ENCODE results near the gene IPPK. TPM values are rescaled to one million over a fixed set of nuclear protein-coding genes. Genes with fewer than 3 reads are reported as not detected.
A peak's percentile ranks its signal among the peaks of the same experiment; 100 is the strongest.

Gene IPPK
- total RNA-seq, 1 experiment from 2014 or later, result 5.4 TPM

GRCh38 chr9:92718086-92719001 is 48.4 kb upstream of the IPPK start:
- no peak overlapping the region for H3K4me3 ChIP-seq (ENCODE audit: low read depth in 2 of 2, low read length in 2 of 2)
- DNase-seq (ENCODE audit: low read depth, low spot score) (no peak), ATAC-seq (no peak)
- in situ Hi-C loops (cut with HindIII; ENCODE audit: low pct_unique_long_range_greater_than_20kb, low sequenced_read_pairs) (no loop called here), intact Hi-C loops (cut with micrococcal nuclease; ENCODE audit: unreplicated experiment) (no loop called here)
- no peaks in the 10 kb centered on the region for H3K4me1 ChIP-seq (ENCODE audit: control insufficient read depth, insufficient read depth, low read length)
- ChIA-PET CTCF (no interaction called here), POLR2A (no interaction called here)
- TF ChIP-seq POLR2AphosphoS5 (IDR thresholded peaks at IDR 0.05; ENCODE audit: low read depth, low read length), result no peak
- TF ChIP-seq CTCF (IDR thresholded peaks at IDR 0.05), result no peak
- TF ChIP-seq, protein P1, sequence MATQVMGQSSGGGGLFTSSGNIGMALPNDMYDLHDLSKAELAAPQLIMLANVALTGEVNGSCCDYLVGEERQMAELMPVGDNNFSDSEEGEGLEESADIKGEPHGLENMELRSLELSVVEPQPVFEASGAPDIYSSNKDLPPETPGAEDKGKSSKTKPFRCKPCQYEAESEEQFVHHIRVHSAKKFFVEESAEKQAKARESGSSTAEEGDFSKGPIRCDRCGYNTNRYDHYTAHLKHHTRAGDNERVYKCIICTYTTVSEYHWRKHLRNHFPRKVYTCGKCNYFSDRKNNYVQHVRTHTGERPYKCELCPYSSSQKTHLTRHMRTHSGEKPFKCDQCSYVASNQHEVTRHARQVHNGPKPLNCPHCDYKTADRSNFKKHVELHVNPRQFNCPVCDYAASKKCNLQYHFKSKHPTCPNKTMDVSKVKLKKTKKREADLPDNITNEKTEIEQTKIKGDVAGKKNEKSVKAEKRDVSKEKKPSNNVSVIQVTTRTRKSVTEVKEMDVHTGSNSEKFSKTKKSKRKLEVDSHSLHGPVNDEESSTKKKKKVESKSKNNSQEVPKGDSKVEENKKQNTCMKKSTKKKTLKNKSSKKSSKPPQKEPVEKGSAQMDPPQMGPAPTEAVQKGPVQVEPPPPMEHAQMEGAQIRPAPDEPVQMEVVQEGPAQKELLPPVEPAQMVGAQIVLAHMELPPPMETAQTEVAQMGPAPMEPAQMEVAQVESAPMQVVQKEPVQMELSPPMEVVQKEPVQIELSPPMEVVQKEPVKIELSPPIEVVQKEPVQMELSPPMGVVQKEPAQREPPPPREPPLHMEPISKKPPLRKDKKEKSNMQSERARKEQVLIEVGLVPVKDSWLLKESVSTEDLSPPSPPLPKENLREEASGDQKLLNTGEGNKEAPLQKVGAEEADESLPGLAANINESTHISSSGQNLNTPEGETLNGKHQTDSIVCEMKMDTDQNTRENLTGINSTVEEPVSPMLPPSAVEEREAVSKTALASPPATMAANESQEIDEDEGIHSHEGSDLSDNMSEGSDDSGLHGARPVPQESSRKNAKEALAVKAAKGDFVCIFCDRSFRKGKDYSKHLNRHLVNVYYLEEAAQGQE (IDR thresholded peaks at IDR 0.05; ENCODE audit: insufficient read depth in 1 of 2, low read depth in 2 of 2, low read length in 1 of 2), result no peak
- TF ChIP-seq TCF7L2 (IDR thresholded peaks at IDR 0.05; ENCODE audit: low read depth, low read length), result no peak
- TF ChIP-seq SIN3A (IDR thresholded peaks at IDR 0.05; ENCODE audit: borderline replicate concordance, insufficient read depth, low read depth, low read length), result no peak
- BruUV-seq (replicated peaks), result no TSS peak
- no peaks in the 10 kb centered on the region for H3K27me3 ChIP-seq (ENCODE audit: control insufficient read depth, insufficient read depth, low read length)
- H3K27ac ChIP-seq (ENCODE audit: low read length), result no peak overlapping the region
- no peaks in the 10 kb centered on the region for H3K36me3 ChIP-seq (ENCODE audit: control insufficient read depth, insufficient read depth, low read length)
- no peaks in the 10 kb centered on the region for H3K9me3 ChIP-seq (ENCODE audit: control insufficient read depth, insufficient read depth, low read depth, low read length)

DNA sequence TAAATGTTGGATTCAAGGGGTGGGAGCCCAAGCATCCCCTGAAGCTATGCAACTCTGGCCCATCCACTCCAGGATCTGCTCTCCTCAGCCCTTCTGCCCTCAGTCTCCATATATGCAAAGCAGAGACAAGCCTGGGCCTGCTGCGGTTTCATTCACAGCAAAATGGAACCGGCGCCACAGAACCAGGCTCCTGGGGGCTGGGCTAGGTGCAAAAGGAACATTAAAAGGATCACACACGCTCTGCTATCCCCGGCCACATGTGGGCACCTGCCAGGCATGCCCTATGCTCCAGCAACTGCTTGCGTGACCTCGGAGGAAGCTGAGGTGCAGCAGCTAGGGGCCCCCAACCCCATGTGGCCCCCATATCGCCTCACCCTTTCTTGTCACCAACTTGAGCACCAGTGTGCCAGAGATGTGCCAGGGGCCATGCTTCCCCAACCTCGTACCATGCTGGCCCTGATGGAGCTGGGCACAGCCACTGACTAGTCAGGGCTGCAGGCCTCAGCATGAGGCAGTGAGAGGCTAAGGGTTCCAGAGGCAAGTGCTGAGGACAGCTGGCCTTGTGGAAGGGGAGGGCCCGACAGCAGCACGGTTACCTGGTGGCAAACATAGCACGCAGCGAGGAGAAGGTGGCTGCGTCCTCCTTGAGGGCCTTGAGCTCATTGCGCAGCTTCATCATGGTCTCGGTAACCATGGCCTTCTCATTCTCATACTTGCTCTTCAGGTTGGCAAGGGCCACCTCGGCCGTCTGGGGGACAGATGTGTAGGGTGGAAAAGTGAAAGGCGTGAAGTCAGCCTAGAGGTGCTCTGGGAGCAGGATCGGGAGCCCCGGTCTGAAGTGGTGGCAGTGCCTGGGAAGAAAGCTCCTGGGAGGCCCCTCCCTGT is 47.5 kb upstream of the IPPK start:
- TF ChIP-seq CTCF (IDR thresholded peaks at IDR 0.05) (no peak), POLR2AphosphoS5 (IDR thresholded peaks at IDR 0.05; ENCODE audit: low read depth, low read length) (no peak), SIN3A (IDR thresholded peaks at IDR 0.05; ENCODE audit: borderline replicate concordance, insufficient read depth, low read depth, low read length) (no peak), TCF7L2 (IDR thresholded peaks at IDR 0.05; ENCODE audit: low read depth, low read length) (no peak)
- TF ChIP-seq, protein P1 (IDR thresholded peaks at IDR 0.05; ENCODE audit: insufficient read depth in 1 of 2, low read depth in 2 of 2, low read length in 1 of 2), result no peak
- H3K9me3 ChIP-seq (ENCODE audit: control insufficient read depth, insufficient read depth, low read depth, low read length), result no peaks in the 10 kb centered on the region
- DNase-seq (ENCODE audit: low read depth, low spot score) (no peak), ATAC-seq (peak; percentile 14; the same call in 1 of the 2 replicates)
- H3K27me3 ChIP-seq (ENCODE audit: control insufficient read depth, insufficient read depth, low read length), result no peaks in the 10 kb centered on the region
- in situ Hi-C loops (cut with HindIII; ENCODE audit: low pct_unique_long_range_greater_than_20kb, low sequenced_read_pairs) (no loop called here), intact Hi-C loops (cut with micrococcal nuclease; ENCODE audit: unreplicated experiment) (loop anchor here (2.0 kb wide), 1 partner anchor 73 kb away; no protein-coding TSS in a partner anchor)
- no peaks in the 10 kb centered on the region for H3K4me1 ChIP-seq (ENCODE audit: control insufficient read depth, insufficient read depth, low read length)
- no peak overlapping the region for H3K4me3 ChIP-seq (ENCODE audit: low read depth in 2 of 2, low read length in 2 of 2)
- CTCF ChIA-PET, result interaction anchor here (0.7 to 1.4 kb wide), 2 partner anchors 70 to 73 kb away, joined by 4 to 9 read pairs; no protein-coding TSS in a partner anchor
- POLR2A ChIA-PET, result no interaction called here
- no peaks in the 10 kb centered on the region for H3K36me3 ChIP-seq (ENCODE audit: control insufficient read depth, insufficient read depth, low read length)
- BruUV-seq (replicated peaks), result no TSS peak
- no peak overlapping the region for H3K27ac ChIP-seq (ENCODE audit: low read length)
